Neuronal stem cell (in vitro differentiated cells): ENCODE results near the gene FAM124A.

ENCODE experiments used
- DNase-seq: peaks from one replicate; pipeline ENCODE4 v3.0.0-alpha.2; 2013; ENCODE audit warnings: low spot score
- H2AFZ ChIP-seq: one replicate; pipeline ENCODE4 v1.6.1; 2013; ENCODE audit warnings: mild to moderate bottlenecking, low read length, inconsistent platforms
- H2AK5ac ChIP-seq: 2 replicates; pipeline ENCODE4 v1.6.1; 2013; ENCODE audit warnings: low read depth, mild to moderate bottlenecking, inconsistent platforms, low read length, moderate library complexity, mixed read lengths
- H2BK120ac ChIP-seq: 2 replicates; pipeline ENCODE4 v1.6.1; 2013; ENCODE audit warnings: low read depth, mild to moderate bottlenecking, inconsistent platforms, low read length, moderate library complexity, mixed read lengths
- H2BK12ac ChIP-seq: one replicate; pipeline ENCODE4 v1.6.1; 2013; ENCODE audit warnings: low read length, inconsistent platforms
- H2BK15ac ChIP-seq: 2 replicates; pipeline ENCODE4 v1.6.1; 2013; ENCODE audit warnings: mild to moderate bottlenecking, low read length, inconsistent platforms, mixed read lengths
- H2BK5ac ChIP-seq: one replicate; pipeline ENCODE4 v1.6.1; 2013; ENCODE audit warnings: inconsistent platforms, mild to moderate bottlenecking, low read length, moderate library complexity
- H3K14ac ChIP-seq: one replicate; pipeline ENCODE4 v1.6.1; 2013; ENCODE audit warnings: low read length, inconsistent platforms
- H3K18ac ChIP-seq: 2 replicates; pipeline ENCODE4 v1.6.1; 2013; ENCODE audit warnings: low read length, inconsistent platforms
- H3K23ac ChIP-seq: 2 replicates; pipeline ENCODE4 v1.6.1; 2013; ENCODE audit warnings: low read depth, mild to moderate bottlenecking, mixed read lengths, low read length, inconsistent platforms; ENCODE audit not compliant: poor library complexity
- H3K27ac ChIP-seq: replicated peaks from 3 replicates; pipeline ENCODE4 v1.5.1; 2013; ENCODE audit warnings: low read length, inconsistent platforms
- H3K27me3 ChIP-seq, 3 experiments: 2 replicates each; pipeline ENCODE4 v1.6.1; 2013; ENCODE audit warnings: low read length in 3 of 3, mild to moderate bottlenecking in 2 of 3, inconsistent platforms in 1 of 3, low read depth in 1 of 3, mixed read lengths in 1 of 3, moderate library complexity in 1 of 3; ENCODE audit not compliant: control insufficient read depth in 3 of 3, insufficient read depth in 3 of 3
- H3K36me3 ChIP-seq, 2 donors: replicated peaks in 1 of 2; 2 replicates each; pipeline ENCODE4 v1.6.1; 2013; ENCODE audit warnings: low read length in 2 of 2; ENCODE audit not compliant: control insufficient read depth in 2 of 2, insufficient read depth in 2 of 2
- H3K4ac ChIP-seq: 2 replicates; pipeline ENCODE4 v1.6.1; 2013; ENCODE audit warnings: inconsistent platforms, mild to moderate bottlenecking, low read length, moderate library complexity
- H3K4me1 ChIP-seq, 2 donors: 1 replicate in 1 of 2; 2 replicates in 1 of 2; pipeline ENCODE4 v1.6.1; 2013; ENCODE audit warnings: low read length in 2 of 2, low read depth in 1 of 2; ENCODE audit not compliant: control insufficient read depth in 2 of 2, insufficient read depth in 1 of 2
- H3K4me2 ChIP-seq: one replicate; pipeline ENCODE4 v1.6.1; 2013; ENCODE audit warnings: mild to moderate bottlenecking, low read length, inconsistent platforms; ENCODE audit not compliant: insufficient read depth, poor library complexity, severe bottlenecking
- H3K4me3 ChIP-seq, 2 donors: 2 replicates each; pipeline ENCODE4 v1.5.1; 2013; ENCODE audit warnings: low read length in 2 of 2, mild to moderate bottlenecking in 2 of 2, inconsistent platforms in 1 of 2, moderate library complexity in 1 of 2
- H3K79me1 ChIP-seq: one replicate; pipeline ENCODE4 v1.6.1; 2013; ENCODE audit warnings: low read depth, mild to moderate bottlenecking, inconsistent platforms, low read length, moderate library complexity
- H3K9ac ChIP-seq: one replicate; pipeline ENCODE4 v1.6.1; 2013; ENCODE audit warnings: mild to moderate bottlenecking, low read depth, low read length, inconsistent platforms; ENCODE audit not compliant: poor library complexity
- H3K9me3 ChIP-seq, 2 donors: replicated peaks in 1 of 2; 2 replicates each; pipeline versions ENCODE3 to v1.6.1; 2013; ENCODE audit warnings: low read length in 2 of 2, mild to moderate bottlenecking in 2 of 2, inconsistent platforms in 1 of 2, low read depth in 1 of 2, mixed read lengths in 1 of 2, moderate library complexity in 1 of 2; ENCODE audit not compliant: control insufficient read depth in 2 of 2, insufficient read depth in 1 of 2
- H4K8ac ChIP-seq: one replicate; pipeline ENCODE4 v1.6.1; 2013; ENCODE audit warnings: low read depth, mild to moderate bottlenecking, inconsistent platforms, low read length, moderate library complexity
- H4K91ac ChIP-seq: one replicate; pipeline ENCODE4 v1.6.1; 2013; ENCODE audit warnings: low read length, low read depth, mild to moderate bottlenecking, inconsistent platforms; ENCODE audit not compliant: poor library complexity
- WGBS, 2 donors: extraction: QIAGEN DNeasy Blood & Tissue Kit; methylation state at CpG; one replicate each; pipeline ENCODE4 v1.1.7; 2013; ENCODE audit warnings: missing lambda C conversion rate in 2 of 2, mixed read lengths in 1 of 2; ENCODE audit not compliant: insufficient read length in 2 of 2, insufficient replicate concordance in 1 of 2; ENCODE audit errors: extremely low coverage in 2 of 2; 5-methylcytosine and 5-hydroxymethylcytosine counted together

FAM124A gene

DNA sequence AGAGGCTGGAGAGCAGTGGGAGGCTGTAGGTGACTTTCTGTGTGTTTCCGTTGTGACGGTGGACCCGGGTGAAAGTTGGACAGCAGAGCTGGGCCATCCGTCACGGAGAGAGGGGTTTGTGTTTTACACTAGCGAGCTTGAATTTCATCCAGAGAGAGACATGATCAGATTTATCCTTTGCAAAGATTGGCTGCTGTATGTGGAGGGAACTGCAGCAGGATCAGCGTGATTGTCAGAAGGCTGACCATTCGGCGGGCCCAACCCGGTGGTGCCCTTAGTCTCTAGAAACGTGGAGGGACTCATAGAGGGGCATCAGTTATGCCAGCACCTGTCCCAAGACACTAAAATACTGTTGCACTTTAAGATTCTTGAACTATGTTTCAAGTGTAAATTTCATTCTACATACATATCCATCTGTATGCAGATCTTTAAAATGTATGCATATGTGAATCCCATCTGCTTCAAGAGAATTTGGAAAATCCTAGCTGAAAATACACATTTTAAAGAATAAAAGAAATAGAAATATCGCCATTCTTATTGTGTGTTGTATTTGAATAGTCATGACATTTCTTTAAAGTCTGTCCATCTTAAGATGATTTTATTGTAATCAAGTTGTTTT, 7.0 kb downstream of the FAM124A start:
- peaks cover 2% of the 10 kb centered on the region for H3K79me1 ChIP-seq
- H3K18ac ChIP-seq: no peak overlapping the region
- no peak overlapping the region for H2BK15ac ChIP-seq
- H3K4me1 ChIP-seq: peaks cover 0 to 8% of the 10 kb centered on the region in 2 donors
- no peak for DNase-seq
- H3K4me3 ChIP-seq: no peak overlapping the region
- peaks cover 0 to 4% of the 10 kb centered on the region in 2 donors for H3K9me3 ChIP-seq
- no peak overlapping the region for H2BK120ac ChIP-seq
- no peak overlapping the region for H4K8ac ChIP-seq
- H2AK5ac ChIP-seq: no peak overlapping the region
- H2BK5ac ChIP-seq: no peak overlapping the region
- H3K4me2 ChIP-seq: no peak overlapping the region
- no peak overlapping the region for H2AFZ ChIP-seq
- H2BK12ac ChIP-seq: no peak overlapping the region
- H3K27ac ChIP-seq: no peak overlapping the region
- H3K36me3 ChIP-seq: peaks cover 0 to 7% of the 10 kb centered on the region in 2 donors
- H3K23ac ChIP-seq: no peak overlapping the region
- H4K91ac ChIP-seq: no peak overlapping the region
- H3K14ac ChIP-seq: no peak overlapping the region
- no CpG with 5 or more reads among the region's 12 CpGs for WGBS, 2 donors
- H3K27me3 ChIP-seq: peaks cover 0 to 2% (median 0%) of the 10 kb centered on the region in 3 experiments
- no peak overlapping the region for H3K4ac ChIP-seq
- no peak overlapping the region for H3K9ac ChIP-seq

DNA sequence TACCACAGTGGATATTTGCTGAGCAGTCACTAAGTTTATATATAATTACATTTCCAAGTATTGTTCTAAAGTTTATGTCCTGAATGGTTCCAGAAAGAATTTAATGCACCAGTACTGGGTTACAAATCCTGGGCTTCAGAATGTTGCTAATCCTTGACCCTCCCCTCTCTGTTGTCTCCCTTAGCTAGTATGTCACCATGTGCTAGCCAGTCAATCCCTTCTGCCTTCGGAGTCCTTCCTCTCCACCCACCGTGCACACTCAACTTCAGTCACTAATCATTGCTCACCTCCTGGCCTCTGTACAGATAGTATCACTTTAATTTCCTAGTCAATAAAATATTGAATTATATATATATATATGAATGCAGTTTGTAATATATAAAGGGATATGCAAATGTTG, 7.5 kb downstream of the FAM124A start:
- Histone ChIP-seq H3K23ac (no peak overlapping the region), H3K4me1 (peaks cover 0 to 8% of the 10 kb centered on the region in 2 donors), H3K79me1 (peaks cover 1% of the 10 kb centered on the region), H3K36me3 (peaks cover 0 to 7% of the 10 kb centered on the region in 2 donors), H3K18ac (no peak overlapping the region), H3K4me2 (no peak overlapping the region), H3K14ac (no peak overlapping the region), H2AK5ac (no peak overlapping the region), H4K91ac (no peak overlapping the region), H2AFZ (no peak overlapping the region), H3K27me3 (no peaks in the 10 kb centered on the region), H2BK15ac (no peak overlapping the region), H2BK12ac (no peak overlapping the region), H3K9ac (no peak overlapping the region), H3K4me3 (no peak overlapping the region), H3K9me3 (peaks cover 0 to 4% of the 10 kb centered on the region in 2 donors), H2BK5ac (no peak overlapping the region), H3K27ac (no peak overlapping the region), H3K4ac (no peak overlapping the region), H2BK120ac (no peak overlapping the region), H4K8ac (no peak overlapping the region)
- DNase-seq: no peak
- WGBS, 2 donors: no CpG with 5 or more reads among the region's 2 CpGs

DNA sequence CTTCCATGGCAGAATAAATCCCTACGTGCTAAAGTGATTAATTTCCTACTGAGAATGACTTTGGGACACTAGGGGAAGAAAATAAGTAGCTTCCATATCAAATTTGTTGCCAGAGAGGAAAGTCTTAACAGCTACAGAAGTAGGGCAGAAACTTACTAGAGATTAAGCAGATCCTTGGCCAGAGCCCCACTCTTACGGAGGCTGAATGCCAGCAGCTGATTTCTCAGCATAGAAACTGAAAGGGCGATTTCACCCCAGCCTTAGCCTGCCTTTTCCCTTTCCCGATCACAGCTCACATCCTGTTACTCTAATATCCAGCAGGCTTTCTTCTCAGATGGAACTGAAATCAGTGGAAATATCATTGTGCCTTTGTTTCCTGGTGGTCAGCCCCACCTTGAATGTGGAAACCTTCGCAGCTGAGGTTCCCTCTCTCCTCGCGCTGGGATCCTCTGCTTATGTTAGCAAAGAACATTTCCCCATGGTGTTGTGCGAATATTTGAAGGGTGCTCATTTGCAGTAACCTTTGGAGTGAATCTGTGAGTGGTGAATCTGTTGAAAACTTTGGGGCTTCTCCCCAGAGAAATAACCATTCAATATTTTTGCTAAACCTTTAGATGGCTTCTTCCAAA, 8.4 kb downstream of the FAM124A start:
- no CpG with 5 or more reads among the region's 8 CpGs for WGBS, 2 donors
- H2BK15ac ChIP-seq: no peak overlapping the region
- no peak overlapping the region for H2AFZ ChIP-seq
- DNase-seq: no peak
- H3K4me3 ChIP-seq: no peak overlapping the region
- H2BK5ac ChIP-seq: no peak overlapping the region
- no peak overlapping the region for H3K27ac ChIP-seq
- H3K4me1 ChIP-seq: peaks cover 0 to 8% of the 10 kb centered on the region in 2 donors
- no peak overlapping the region for H3K23ac ChIP-seq
- H3K9ac ChIP-seq: no peak overlapping the region
- no peaks in the 10 kb centered on the region for H3K27me3 ChIP-seq
- no peak overlapping the region for H2BK12ac ChIP-seq
- H3K4ac ChIP-seq: no peak overlapping the region
- H2BK120ac ChIP-seq: no peak overlapping the region
- peaks cover 0 to 4% of the 10 kb centered on the region in 2 donors for H3K9me3 ChIP-seq
- H3K18ac ChIP-seq: no peak overlapping the region
- H4K8ac ChIP-seq: no peak overlapping the region
- no peak overlapping the region for H4K91ac ChIP-seq
- H2AK5ac ChIP-seq: no peak overlapping the region
- no peak overlapping the region for H3K14ac ChIP-seq
- peaks cover 0 to 7% of the 10 kb centered on the region in 2 donors for H3K36me3 ChIP-seq
- H3K4me2 ChIP-seq: no peak overlapping the region
- H3K79me1 ChIP-seq: no peaks in the 10 kb centered on the region

DNA sequence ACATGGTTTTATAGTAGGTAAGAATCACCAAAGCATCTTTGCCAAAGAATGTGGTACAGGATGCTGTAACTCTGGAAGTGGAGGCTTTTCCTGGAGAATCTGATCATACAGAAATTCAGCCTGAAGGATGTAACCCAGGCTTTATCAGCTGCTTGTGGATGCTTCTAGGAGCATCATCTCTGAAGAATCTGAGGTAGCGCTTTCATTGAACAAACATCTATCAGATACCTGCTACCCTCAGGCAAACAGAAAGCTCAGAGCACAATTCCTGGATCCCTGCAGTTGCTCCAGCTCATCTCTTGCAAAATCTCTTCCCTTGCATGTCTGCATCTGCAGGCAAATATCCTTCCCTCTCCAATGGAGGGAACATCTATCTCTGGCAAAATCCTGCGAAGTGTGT, 9.3 kb downstream of the FAM124A start:
- Histone ChIP-seq H2BK120ac (no peak overlapping the region), H3K4me3 (no peak overlapping the region), H2AFZ (no peak overlapping the region), H4K91ac (no peak overlapping the region), H3K9me3 (peaks cover 0 to 4% of the 10 kb centered on the region in 2 donors), H3K9ac (no peak overlapping the region), H2BK12ac (no peak overlapping the region), H3K4me2 (no peak overlapping the region), H3K36me3 (peaks cover 0 to 4% of the 10 kb centered on the region in 2 donors), H3K4me1 (peaks cover 0 to 10% of the 10 kb centered on the region in 2 donors), H3K14ac (no peak overlapping the region), H3K27me3 (no peaks in the 10 kb centered on the region), H2BK15ac (no peak overlapping the region), H3K27ac (no peak overlapping the region), H2AK5ac (no peak overlapping the region), H3K18ac (no peak overlapping the region), H3K4ac (no peak overlapping the region), H3K79me1 (no peaks in the 10 kb centered on the region), H2BK5ac (no peak overlapping the region), H4K8ac (no peak overlapping the region), H3K23ac (no peak overlapping the region)
- no peak for DNase-seq
- no CpG with 5 or more reads among the region's 2 CpGs for WGBS, 2 donors
